Fibroblast of upper back skin (primary cell): ENCODE measurements around the gene NOS1AP.

Source experiments
- DNase-seq: peaks from one replicate; pipeline ENCODE4 v3.0.0-alpha.2; 2013

The NOS1AP gene

DNA sequence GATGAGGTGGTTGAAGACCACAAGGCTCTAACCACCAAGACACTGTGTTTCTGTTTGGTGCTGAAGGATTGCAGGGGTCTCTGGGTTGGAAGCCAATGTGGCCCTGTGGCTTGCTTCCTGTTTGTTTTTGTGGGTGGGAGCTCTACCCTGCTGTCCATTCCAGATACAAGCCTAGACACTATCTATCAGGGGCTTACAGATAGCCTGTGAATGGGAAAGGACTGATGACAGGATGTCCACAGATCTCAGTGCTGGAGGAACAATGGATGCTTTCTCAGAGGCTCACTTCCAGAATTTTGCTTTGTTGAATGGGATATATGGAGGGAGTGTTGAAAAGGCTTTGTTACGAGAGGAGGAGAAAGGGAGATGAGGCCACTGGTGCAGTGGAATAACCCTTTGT, 69.7 kb downstream of the NOS1AP start:
- no peak for DNase-seq

DNA sequence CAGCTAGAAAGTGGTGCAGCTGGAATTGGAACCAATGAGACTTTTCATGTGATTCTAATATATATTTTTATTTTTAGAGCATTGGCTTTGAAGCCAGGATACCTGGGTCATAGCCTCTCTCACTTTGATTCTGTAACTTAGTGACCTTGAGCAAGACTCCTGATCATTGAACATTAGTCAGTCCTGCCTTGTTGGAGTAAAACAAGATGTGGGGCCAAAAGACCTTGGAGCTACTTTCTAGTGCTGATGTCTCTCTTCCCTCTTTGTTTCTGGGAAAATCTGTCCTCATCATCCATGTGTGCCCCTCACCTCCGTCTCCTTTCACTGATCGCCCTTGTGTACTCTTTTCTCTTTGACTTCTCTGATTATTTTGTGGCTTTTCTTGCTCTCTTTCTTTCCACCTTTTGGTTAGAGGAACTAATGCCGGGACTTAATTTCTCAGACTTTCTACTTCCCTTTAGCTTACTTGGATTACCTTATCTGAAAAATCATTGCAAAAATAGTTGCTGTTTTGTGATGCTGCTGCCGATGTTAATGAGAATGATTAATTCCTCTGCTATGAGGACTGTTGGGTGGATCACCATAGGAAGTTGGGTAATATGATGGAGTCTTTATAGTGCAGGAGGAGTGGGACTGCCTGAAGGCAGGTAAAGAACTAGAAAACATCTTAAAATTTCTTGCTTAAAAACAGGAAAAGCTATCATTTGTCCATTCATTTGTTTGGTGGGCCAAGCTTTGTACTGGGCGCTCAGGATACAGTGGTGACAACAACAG, 72.0 kb downstream of the NOS1AP start:
- peak; percentile 47 for DNase-seq

DNA sequence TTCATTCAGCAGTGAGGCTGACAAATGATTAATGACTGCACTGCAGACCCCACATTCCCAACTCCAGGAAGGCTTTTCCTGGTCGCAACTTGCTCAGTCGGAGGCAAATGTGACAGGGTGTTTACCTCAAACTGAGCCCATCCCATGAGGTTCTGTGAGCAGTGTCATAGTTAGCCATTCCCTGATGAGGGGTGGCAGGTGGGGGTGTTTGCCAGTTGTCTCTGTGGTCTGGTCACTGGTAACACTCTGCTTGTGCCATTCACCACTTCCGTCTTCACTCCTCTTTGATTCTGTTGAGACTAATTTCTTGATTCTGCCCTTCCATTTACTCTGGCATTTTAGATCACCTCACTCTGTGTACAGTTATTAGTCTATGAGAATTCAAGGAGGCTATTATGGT, 73.5 kb downstream of the NOS1AP start:
- no peak for DNase-seq

DNA sequence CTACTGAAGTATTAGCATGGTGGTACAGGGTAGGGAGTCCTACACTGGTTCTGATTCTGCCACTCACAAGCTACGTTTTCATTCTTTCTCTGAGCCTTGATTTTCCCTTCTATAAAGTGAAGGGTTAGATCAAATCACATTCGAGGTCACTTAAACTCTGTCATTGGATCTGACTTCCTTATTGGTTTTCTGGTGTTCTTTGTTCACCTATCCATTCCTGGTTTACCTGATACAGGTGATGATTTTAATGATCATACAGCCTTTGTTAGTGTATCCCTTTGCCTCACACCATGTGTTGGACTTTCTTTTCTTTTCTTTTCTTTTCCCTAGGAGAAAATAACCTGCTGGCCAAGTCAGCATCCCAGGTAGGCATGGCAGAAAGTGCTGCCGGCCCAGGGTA, 74.8 kb downstream of the NOS1AP start:
- no peak for DNase-seq

DNA sequence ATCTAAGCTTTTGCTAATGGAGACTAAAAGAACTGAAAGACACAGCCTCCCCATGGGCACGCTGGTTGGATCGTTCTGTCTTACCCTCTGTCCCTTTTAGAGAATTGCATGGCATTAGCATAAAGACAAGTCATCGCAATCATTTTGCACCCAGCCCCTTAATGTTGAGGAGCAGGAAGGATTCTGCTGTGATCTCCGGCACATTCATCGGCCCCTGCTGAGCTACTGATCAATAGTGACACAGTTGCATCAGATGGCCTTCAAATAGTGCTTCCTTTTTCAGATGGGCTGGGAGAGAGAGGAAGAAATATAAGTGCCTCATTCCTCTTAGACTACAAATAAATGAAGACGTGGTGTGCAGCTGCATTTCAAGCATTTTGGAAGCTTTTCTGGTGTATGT, 75.4 kb downstream of the NOS1AP start:
- DNase-seq: no peak

DNA sequence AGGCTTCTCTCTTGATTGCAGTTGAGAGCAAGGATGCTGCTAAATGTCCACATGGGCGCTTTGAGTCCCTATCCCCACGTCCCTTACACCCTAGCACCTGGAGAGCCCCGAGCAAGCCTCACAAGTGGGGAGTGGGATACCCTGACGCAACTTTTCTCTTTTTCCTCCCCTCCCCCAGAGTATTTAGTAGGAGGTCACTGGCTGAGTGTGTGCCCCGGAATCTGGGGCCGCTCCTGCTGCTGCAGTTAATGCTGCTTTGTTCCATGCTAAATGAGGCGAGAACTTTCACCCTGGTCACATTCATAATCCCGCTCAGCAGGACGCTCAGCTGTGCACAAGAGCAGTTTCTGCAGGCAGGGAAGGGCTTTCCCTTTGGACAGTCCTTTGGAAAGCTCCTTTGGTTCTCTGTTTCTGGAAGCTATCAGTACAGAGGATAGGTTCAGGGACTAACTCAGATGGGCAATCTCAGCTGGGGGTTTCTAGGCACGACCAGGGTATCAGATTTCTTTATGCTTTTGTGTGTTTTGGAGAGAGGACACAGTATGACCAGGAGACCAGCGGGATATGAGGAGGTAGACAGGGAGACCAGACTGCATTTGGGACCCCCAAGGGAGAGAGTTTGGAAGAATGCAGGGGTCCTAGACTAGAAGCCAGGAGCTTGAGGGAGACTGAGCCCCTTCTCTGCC, 75.9 kb downstream of the NOS1AP start:
- DNase-seq: no peak

DNA sequence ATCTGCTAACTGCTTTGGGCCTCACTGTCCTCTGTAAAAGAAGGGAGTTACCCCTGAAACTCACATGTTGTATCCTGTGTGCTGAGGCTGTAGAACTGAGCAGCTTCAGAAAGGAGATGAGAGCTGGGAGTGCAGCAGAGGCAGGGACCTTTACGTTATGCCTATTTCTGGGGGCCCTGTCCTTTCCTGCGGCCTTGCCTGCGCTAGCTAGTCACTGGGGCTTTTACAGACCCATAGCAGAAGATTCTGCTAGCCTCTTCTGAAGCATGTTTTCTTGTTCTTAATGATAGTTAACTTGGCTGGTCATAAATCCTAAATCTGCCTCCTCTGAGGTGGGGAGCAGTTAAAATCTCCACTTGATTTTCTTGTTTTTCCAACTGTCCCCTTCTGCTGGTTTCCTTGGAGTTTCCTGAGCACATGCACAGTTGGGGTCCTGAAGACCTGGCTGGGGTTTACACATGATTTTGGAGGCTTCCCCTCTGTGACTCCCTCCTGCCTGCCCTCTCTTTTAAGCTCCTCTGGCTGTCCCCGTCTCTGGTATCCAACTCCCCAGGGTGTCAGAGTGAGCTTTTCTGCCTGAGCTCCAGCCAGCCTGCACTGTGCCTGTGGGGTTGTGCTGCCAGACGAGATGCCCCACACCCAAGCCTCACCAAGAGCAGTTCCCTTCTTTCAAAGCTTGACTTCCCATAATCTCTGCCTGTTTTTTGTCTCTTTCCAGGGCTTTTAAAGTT, 76.6 kb downstream of the NOS1AP start:
- no peak for DNase-seq

DNA sequence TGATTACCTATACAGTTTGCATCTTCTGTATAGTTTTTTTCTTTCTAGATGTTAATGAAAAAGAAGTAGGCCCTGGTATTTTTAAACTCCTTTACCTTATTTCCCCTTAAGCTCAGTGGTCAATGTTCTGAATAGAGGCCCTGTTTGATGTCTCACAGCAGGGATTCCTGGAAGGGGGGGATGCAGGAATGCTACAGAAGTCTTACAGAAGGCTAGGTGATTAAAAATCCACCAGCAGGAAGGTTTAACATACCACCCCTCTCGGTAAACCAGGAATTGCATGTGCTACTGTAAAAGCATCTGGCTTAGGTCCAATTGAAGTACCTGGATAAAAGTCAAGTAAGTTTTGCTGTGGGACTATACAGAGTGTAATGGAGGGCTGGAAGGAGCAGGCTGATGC, 78.3 kb downstream of the NOS1AP start:
- DNase-seq: no peak

DNA sequence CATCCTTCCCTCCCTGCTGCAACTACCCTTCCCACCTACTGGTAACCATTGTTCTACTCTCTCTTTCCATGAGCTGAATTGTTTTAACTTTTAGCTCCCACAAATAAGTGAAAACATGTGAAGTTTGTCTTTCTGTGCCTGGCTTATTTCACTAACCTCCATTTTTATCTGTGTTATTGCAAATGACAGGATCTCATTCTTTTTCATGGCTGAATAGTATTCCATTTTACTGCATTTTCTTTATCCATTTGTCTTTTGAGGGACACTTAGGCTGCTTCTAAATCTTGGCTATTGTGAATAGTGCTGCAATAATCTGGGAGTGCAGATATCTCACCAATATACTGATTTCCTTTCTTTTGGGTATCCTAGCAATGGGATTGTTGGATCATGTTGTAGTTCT, 80.6 kb downstream of the NOS1AP start:
- no peak for DNase-seq

DNA sequence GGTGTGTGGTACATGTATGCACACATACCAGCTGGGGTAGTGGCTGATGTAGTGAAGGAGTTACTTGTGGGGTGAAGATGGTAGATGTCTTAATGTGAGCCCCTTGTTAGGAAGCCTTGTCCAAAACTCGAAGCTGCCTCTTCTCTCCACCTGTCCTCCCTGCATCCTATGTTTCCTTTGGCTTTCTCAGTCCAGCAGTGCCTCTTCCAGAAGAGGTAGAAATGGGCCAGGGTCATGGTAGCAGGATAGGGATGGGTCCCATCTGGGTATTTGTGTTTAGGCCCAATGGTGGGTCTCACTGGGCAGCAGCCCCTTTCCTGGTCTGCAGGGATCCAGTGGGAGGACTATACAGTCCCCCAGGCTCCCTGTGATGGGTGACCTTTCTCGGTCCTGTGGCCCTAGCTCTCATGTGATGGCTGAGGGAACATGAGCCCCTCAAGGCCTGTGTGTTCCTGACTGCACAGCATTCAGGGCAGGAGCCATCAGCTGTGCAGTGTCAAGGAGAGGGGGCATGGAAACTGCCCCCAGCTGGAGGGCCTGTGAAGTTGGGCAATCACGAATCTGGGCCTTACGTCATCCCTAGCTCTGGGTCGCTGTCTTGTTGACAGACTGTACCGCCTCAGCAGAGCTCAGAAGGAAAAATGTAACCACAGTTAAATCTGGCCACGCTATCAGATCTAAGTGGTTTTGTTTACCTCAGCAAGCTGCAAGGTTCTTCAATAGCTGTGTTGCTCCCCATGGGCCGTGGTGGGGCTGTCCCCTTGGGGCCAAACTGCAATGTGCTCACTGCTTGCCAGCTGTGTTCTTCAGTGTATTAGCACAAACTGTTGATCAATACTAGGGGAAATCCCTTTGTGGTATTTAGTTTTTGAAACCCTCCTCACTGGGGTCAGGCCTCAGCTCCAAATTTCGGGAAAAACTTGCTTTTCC, 82.7 kb downstream of the NOS1AP start:
- peak; percentile 33 for DNase-seq

DNA sequence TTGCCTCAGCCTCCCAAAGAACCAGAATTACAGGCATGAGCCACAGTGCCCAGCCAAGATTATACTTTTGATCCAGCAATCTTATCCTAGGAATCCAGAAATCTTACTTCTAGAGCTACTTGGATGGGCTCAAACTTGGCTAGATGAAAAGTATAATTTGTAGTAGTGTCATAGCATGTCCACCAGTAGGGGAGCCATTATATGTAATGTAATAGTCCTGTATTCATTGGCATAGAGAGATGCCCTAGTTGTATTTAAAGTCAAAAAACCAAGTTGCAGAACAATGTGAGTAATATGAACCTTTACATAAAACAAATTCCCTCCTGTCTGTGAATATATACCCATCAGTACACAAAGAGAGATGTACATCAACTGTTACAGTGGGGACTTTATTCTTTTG, 83.9 kb downstream of the NOS1AP start:
- no peak for DNase-seq

DNA sequence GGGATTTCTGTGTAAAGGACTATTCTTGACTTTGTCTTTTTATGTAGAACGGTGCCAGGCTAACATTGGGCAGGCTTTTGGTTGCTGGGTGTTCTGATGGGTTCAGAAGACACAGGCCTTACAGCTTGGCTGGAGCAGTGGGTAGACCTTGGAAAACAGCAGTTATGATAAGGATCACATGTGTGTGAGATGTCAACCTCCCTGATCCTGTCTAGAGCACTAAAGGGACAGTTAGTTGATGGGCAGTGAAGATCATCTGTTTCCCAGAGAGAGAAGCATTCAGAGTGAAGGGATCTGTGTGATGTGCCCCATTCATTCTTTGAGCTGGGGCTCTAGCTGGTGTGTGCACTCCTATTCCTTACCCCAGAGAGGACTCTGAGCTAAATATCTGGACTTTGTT, 88.0 kb downstream of the NOS1AP start:
- no peak for DNase-seq

DNA sequence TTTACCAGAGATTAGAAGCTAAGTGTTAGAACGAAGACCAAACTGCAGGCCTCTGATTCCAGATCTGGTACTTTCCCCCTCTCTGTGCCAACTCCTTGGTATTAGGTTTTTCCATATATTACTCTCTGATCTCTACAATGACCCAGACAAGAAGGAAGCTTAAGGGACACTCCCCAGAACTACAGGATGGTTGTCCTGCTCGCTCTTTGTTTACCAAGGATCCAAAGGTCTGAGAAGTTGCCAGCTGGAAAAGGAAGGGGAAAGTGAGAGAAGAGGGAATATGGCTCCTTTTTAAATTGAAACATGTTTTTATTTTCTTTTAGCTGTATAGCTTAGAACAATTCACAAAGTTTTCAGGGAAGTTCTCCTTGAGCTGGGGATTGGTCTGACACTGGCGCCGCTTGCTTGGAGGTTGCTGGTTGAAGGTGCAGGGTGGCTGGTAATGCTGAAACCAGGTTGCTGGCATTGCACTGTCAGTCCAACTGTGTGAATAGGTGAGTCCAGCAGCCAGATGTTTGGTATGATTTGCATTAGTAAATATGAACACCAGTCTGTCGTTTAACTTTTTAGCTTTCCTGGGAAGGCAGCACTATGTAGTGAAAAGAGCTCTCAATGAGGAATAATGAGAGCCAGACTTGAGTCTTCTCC, 89.3 kb downstream of the NOS1AP start:
- DNase-seq: no peak

DNA sequence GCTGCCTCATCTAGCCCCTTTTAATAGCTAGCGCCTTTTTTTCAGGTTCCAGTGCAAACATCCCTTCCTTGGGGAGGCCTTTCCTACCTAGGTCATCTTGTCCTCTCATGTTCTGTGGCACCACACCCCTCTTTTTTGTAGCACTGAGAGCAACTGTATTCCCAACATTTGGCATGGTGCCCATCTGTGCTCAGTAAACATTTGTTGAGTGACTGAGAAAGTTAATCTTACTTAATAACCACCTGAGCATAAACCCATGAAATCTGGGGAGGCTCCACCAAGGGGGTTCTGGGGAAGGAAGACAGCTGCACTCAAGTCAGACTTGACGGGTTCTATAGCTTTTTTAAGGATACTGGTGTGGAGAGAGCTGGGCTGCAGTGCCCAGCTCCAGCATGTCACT, 90.0 kb downstream of the NOS1AP start:
- DNase-seq: no peak

DNA sequence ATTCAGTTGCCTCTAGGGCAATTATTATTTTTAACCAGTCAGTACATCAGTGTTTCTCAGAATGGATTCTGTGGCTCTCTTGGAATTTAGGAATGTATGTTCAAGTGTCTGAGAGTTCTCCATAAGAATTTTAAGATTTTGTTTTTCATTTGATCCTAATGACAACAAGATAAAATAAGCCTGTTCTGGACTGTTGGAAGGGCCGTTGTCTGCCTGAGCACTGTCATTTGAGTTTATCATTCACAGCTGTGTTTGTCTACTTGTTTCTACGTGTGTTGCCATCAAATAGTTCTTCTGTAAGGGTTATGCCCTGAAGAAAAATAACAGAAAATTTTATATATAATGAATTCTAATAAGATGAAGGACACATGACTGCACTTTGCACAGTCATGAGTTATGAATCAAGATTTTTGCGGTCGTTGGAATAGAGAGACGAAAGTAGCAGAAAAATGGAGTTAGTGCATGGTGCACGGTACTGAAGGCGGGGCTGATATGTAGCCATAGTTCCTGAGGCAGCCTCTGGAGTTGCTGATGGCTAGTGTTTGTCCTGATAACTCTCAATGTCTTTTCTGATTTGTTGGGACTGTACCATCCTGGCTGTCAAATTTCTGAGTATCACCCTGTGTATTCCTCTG, 92.5 kb downstream of the NOS1AP start:
- DNase-seq: no peak

DNA sequence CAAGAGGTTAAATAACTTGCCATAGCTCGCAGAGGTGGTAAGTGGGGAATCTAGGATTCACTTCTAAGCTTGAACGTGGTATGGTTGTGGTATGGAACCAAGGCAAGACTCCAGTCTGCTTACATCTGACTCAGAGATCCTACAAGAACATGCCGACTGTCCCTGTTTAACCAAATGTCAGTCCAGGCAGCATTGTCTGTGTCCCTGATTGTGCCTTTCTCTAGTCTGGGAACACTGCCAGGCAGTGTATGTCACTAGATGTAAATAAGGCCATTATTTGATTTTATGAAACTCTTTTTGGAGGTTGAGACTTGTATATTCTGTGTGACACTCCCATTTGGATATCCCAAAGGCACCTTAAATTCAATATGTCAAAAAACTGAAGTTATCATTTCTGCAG, 96.0 kb downstream of the NOS1AP start:
- no peak for DNase-seq

DNA sequence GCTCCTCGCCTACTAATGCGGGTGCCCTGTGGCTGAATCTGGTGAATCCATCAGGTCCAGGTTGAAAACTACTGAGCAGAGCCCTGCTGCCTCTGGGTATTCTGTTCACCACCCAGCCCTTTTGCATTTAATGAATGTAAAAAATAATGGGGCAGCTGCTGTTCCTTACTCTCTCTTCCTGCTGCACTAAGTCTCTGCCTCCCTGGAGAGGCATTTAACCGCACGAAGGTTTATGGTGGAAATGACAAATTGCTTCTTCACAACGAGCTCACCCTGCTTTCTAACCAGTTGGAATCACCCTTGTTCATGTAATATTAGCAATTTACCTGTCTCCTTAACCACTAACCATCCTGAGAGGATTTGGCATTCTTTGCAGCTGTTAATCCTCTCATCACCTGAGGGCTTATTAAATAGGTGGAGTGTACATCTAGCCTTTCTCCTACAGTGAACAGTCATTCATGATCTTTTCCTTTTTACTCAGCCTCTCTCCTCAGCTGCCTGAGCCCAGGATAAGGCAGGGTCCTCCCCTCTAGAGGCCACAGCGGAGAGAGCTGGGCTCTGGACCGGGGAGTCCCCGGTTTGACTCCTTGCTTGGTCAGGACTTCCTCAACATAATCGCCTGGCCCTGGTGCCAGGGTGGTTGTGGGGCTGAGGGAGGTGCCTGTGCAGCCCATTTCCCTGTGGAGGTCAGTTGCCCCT, 97.6 kb downstream of the NOS1AP start:
- no peak for DNase-seq

DNA sequence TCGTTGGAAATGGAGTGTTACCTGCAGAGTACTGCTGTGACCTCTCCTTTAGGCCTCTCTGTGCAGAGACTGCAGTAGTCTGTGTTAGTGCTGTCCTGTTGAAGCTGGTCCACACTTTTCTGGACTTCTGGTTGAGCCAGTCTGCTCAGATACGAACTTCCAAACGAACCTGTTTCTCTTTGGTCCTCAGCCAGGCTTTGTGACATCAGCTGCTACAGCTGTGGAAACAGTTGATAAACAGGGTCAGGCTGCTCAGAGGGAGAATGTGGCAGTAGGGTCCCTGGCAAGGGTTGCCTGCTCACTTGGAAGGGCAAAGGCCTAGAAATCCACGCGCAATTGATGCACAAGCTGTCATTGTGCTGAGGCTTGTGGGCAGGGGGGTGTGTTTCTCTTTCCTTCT, 98.8 kb downstream of the NOS1AP start:
- no peak for DNase-seq

DNA sequence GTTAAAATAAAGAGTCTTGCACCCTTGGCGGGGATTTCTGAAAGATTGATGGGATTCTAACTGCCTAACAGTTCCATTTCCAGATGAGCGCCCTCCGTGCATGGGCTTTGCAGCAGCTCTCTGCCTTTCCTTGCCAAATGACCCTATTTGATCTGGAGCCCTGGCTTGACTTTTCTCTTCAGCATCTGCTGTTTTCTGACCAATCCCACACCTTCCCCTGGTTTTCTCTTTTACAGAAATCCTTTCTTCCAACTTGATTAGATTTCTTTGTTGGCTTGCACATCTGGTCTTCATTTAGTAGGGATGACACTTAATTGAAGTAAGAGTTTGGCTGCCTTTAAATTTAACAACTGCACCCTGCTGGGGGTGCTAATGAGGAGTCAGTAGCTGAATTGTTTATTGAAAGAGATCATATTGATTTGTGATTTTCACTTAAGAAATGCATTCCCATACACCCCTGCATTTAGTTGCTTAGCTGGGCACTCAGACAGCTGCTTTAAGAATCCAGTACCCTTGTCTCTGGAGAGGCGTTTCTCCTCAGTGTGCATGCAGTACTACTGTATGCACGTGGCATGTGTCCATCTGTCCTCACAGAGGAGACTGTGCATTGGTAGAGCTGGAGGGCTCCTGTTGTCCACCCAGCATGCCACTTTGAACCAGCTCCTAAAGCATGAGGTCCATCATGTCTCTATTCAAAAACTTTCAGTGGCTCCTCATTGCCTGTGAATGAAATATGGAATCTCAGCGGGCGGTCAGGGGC, 99.7 kb downstream of the NOS1AP start:
- peak; percentile 66 for DNase-seq

DNA sequence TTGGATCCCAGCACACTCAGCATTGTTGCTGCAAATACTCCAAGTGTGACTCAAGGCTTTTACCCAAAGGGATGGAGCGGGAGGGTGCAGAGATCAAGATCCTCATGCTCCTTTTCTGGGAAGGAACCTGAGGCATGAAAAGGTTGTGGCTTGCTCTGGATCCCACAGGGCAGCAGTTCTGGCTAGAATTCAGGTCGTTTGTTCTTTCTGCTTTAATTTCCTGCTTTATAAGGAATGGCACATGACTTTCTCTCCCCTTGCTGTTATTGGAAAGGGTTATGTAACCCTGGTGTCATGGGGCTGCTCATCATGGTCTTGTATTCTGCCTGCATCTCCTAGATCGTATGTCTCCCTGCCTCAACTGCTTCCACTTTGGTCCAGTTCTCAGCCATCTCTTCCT, 101.6 kb downstream of the NOS1AP start:
- no peak for DNase-seq
